Measurements from ENCODE around the gene TNS3. TPM values are rescaled to one million over a fixed set of nuclear protein-coding genes. Genes with fewer than 3 reads are reported as not detected.

Gene TNS3
- total and polyA plus RNA-seq, 9 of the 15 experiments (the other 6 are each of a cell fraction or from before 2014, with no cell fraction given), result 0.20 TPM; not detected in 8

DNA sequence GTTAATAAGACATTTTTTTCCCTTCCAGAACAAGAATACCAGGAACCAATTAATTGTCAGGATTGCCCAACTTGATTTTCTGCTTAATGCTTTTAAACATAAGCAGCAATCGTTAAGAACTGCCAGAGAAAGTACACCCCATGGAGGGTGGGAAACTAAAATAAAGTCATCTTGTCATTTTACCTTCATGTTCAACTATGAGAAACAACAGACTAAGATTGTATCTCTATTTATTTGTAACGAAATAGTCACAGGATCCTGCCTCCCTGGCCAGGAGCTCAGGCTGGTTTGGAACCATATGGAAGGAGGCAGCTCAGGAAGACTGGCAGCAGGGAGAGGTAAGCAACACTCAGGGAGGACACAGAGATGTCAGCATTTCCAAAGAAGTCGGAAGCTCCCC, 129.6 kb downstream of the TNS3 start:
- no peak overlapping the region for H2AFZ ChIP-seq (ENCODE audit: low read depth, low read length)
- no peaks in the 10 kb centered on the region for H3K79me2 ChIP-seq (ENCODE audit: control insufficient read depth, insufficient read depth, low read length)
- no TSS peak for BruUV-seq (replicated peaks)
- intact Hi-C loops (cut with micrococcal nuclease) (no loop called here), in situ Hi-C loops (cut with MboI) (no loop called here)
- POLR2A ChIA-PET, result interaction anchor here (0.6 kb wide), 1 partner anchor 194 kb away, joined by 3 read pairs; no protein-coding TSS in a partner anchor
- no peaks in the 10 kb centered on the region for H3K4me1 ChIP-seq (replicated peaks in 1 of 2; ENCODE audit: control insufficient read depth in 2 of 2, insufficient read depth in 2 of 2, low read length in 2 of 2)
- no peaks in the 10 kb centered on the region for H3K9me3 ChIP-seq (replicated peaks; ENCODE audit: control insufficient read depth, insufficient read depth, low read depth, low read length)
- DNase-seq (ENCODE audit: extremely low read depth in 1 of 4, low spot score in 3 of 4) (no peak), FAIRE-seq (no peak), ATAC-seq (no peak)
- TF ChIP-seq ZNF444 (CRISPR knock-in tag; IDR thresholded peaks at IDR 0.05) (no peak), NBN (IDR thresholded peaks at IDR 0.05; ENCODE audit: low read depth) (no peak), ADNP (tag; IDR thresholded peaks at IDR 0.05) (no peak), HNRNPUL1 (IDR thresholded peaks at IDR 0.05; ENCODE audit: low read length) (no peak), ZNF354B (CRISPR knock-in tag; IDR thresholded peaks at IDR 0.05) (no peak), ZNF212 (CRISPR knock-in tag; IDR thresholded peaks at IDR 0.05) (no peak), TARDBP (IDR thresholded peaks at IDR 0.05) (no peak)
- TF ChIP-seq, protein P1, sequence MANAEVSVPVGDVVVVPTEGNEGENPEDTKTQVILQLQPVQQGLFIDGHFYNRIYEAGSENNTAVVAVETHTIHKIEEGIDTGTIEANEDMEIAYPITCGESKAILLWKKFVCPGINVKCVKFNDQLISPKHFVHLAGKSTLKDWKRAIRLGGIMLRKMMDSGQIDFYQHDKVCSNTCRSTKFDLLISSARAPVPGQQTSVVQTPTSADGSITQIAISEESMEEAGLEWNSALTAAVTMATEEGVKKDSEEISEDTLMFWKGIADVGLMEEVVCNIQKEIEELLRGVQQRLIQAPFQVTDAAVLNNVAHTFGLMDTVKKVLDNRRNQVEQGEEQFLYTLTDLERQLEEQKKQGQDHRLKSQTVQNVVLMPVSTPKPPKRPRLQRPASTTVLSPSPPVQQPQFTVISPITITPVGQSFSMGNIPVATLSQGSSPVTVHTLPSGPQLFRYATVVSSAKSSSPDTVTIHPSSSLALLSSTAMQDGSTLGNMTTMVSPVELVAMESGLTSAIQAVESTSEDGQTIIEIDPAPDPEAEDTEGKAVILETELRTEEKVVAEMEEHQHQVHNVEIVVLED (CRISPR knock-in tag; IDR thresholded peaks at IDR 0.05), result no peak
- TF ChIP-seq, protein P2, sequence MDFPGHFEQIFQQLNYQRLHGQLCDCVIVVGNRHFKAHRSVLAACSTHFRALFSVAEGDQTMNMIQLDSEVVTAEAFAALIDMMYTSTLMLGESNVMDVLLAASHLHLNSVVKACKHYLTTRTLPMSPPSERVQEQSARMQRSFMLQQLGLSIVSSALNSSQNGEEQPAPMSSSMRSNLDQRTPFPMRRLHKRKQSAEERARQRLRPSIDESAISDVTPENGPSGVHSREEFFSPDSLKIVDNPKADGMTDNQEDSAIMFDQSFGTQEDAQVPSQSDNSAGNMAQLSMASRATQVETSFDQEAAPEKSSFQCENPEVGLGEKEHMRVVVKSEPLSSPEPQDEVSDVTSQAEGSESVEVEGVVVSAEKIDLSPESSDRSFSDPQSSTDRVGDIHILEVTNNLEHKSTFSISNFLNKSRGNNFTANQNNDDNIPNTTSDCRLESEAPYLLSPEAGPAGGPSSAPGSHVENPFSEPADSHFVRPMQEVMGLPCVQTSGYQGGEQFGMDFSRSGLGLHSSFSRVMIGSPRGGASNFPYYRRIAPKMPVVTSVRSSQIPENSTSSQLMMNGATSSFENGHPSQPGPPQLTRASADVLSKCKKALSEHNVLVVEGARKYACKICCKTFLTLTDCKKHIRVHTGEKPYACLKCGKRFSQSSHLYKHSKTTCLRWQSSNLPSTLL (IDR thresholded peaks at IDR 0.05), result no peak
- peaks cover 5% of the 10 kb centered on the region for H4K20me1 ChIP-seq (replicated peaks; ENCODE audit: control insufficient read depth, insufficient read depth, low read length)
- H3K27ac ChIP-seq (ENCODE audit: extremely low read depth, low read depth, low read length), result no peak overlapping the region
- H3K4me3 ChIP-seq, result no peak overlapping the region
- no peaks in the 10 kb centered on the region for H3K36me3 ChIP-seq (ENCODE audit: control insufficient read depth, insufficient read depth, low read length)
- 0% methylated on average over 3 of the region's 3 CpGs for WGBS (ENCODE audit: insufficient coverage, low coverage, missing lambda C conversion rate)
- no peak overlapping the region for H3K4me2 ChIP-seq (ENCODE audit: insufficient read depth, low read length)
- CTCF ChIA-PET (ENCODE audit: low intra/inter-chr PET ratio), result no interaction called here
- H3K27me3 ChIP-seq (ENCODE audit: control insufficient read depth in 2 of 2, insufficient read depth in 2 of 2, low read length in 2 of 2), result peaks cover 0 to 55% of the 10 kb centered on the region in 2 experiments; a peak in 4 of 5 replicates
- H3K9ac ChIP-seq (ENCODE audit: insufficient read depth in 1 of 2, low read depth in 2 of 2, low read length in 2 of 2), result no peak overlapping the region
- no peaks in the 10 kb centered on the region for H3K9me1 ChIP-seq (ENCODE audit: control insufficient read depth, insufficient read depth, low read length)
